ENCODE data around the gene CER1. TPM values are rescaled to one million over a fixed set of nuclear protein-coding genes. Genes with fewer than 3 reads are reported as not detected.

CER1 gene
- total RNA-seq, 2 donors from 2014 or later, result not detected

Other genes with a start within 250 kb of the CER1 start
- 10 to 100 TPM; 12.0 to 12.8 TPM for gene ZDHHC21, start 29.3 kb downstream of the CER1 start, total RNA-seq
- not detected for gene FREM1, start 187.7 kb upstream of the CER1 start, total RNA-seq

Data from natural killer cell treated with Interleukin-12 subunit alpha and Interleukin-12 subunit beta and Interleukin-15 and Interleukin-18, amount 100 ng/mL, for 72 hours (primary cell).